ENCODE measurements around the gene TMEM138. TPM values are rescaled to one million over a fixed set of nuclear protein-coding genes. Genes with fewer than 3 reads are reported as not detected.

TMEM138 gene
- polyA plus RNA-seq, 1 donor, result 45.6 TPM

GRCh38 chr11:61404103-61404502 lies 41.9 kb downstream of the TMEM138 start:
- no peaks in the 10 kb centered on the region for H3K27me3 ChIP-seq (ENCODE audit: control insufficient read depth, insufficient read depth, low read length)
- peaks cover 66% of the 10 kb centered on the region for H3K36me3 ChIP-seq (ENCODE audit: control insufficient read depth, insufficient read depth, low read length)
- no peak overlapping the region for H3K27ac ChIP-seq (ENCODE audit: low read length)
- no peak for DNase-seq
- no CpG with 5 or more reads among the region's 5 CpGs for WGBS (ENCODE audit: insufficient coverage, low lambda C conversion rate)
- no peaks in the 10 kb centered on the region for H3K9me3 ChIP-seq (ENCODE audit: control insufficient read depth, low read depth, low read length)
- H3K4me3 ChIP-seq (ENCODE audit: low read length), result no peak overlapping the region
- no peaks in the 10 kb centered on the region for H3K4me1 ChIP-seq (ENCODE audit: control insufficient read depth, insufficient read depth, low read length)

GRCh38 chr11:61404641-61405040 lies 42.5 kb downstream of the TMEM138 start:
- Histone ChIP-seq H3K4me3 (ENCODE audit: low read length) (no peak overlapping the region), H3K27me3 (ENCODE audit: control insufficient read depth, insufficient read depth, low read length) (no peaks in the 10 kb centered on the region), H3K36me3 (ENCODE audit: control insufficient read depth, insufficient read depth, low read length) (peaks cover 69% of the 10 kb centered on the region), H3K4me1 (ENCODE audit: control insufficient read depth, insufficient read depth, low read length) (no peaks in the 10 kb centered on the region), H3K27ac (ENCODE audit: low read length) (no peak overlapping the region), H3K9me3 (ENCODE audit: control insufficient read depth, low read depth, low read length) (no peaks in the 10 kb centered on the region)
- WGBS (ENCODE audit: insufficient coverage, low lambda C conversion rate), result 76% methylated on average over 3 of the region's 4 CpGs
- DNase-seq, result no peak

- Histone ChIP-seq H3K4me3 (ENCODE audit: low read length) (no peak overlapping the region), H3K36me3 (ENCODE audit: control insufficient read depth, insufficient read depth, low read length) (peaks cover 81% of the 10 kb centered on the region), H3K27me3 (ENCODE audit: control insufficient read depth, insufficient read depth, low read length) (no peaks in the 10 kb centered on the region), H3K9me3 (ENCODE audit: control insufficient read depth, low read depth, low read length) (no peaks in the 10 kb centered on the region), H3K27ac (ENCODE audit: low read length) (no peak overlapping the region), H3K4me1 (ENCODE audit: control insufficient read depth, insufficient read depth, low read length) (no peaks in the 10 kb centered on the region)
- no CpG with 5 or more reads among the region's 2 CpGs for WGBS (ENCODE audit: insufficient coverage, low lambda C conversion rate)
- DNase-seq, result no peak
These were observed 43.9 kb downstream of the TMEM138 start for GRCh38 chr11:61406067-61406466.

GRCh38 chr11:61406991-61407728 lies 45.0 kb downstream of the TMEM138 start:
- Histone ChIP-seq H3K4me3 (ENCODE audit: low read length) (no peak overlapping the region), H3K27me3 (ENCODE audit: control insufficient read depth, insufficient read depth, low read length) (no peaks in the 10 kb centered on the region), H3K27ac (ENCODE audit: low read length) (no peak overlapping the region), H3K4me1 (ENCODE audit: control insufficient read depth, insufficient read depth, low read length) (no peaks in the 10 kb centered on the region), H3K36me3 (ENCODE audit: control insufficient read depth, insufficient read depth, low read length) (peaks cover 89% of the 10 kb centered on the region), H3K9me3 (ENCODE audit: control insufficient read depth, low read depth, low read length) (no peaks in the 10 kb centered on the region)
- whole genome bisulfite sequencing (ENCODE audit: insufficient coverage, low lambda C conversion rate), result no CpG with 5 or more reads among the region's 5 CpGs
- no peak for DNase-seq

- peaks cover 90% of the 10 kb centered on the region for H3K36me3 ChIP-seq (ENCODE audit: control insufficient read depth, insufficient read depth, low read length)
- no CpG with 5 or more reads among the region's 9 CpGs for WGBS (ENCODE audit: insufficient coverage, low lambda C conversion rate)
- no peaks in the 10 kb centered on the region for H3K4me1 ChIP-seq (ENCODE audit: control insufficient read depth, insufficient read depth, low read length)
- H3K9me3 ChIP-seq (ENCODE audit: control insufficient read depth, low read depth, low read length), result no peaks in the 10 kb centered on the region
- no peak overlapping the region for H3K4me3 ChIP-seq (ENCODE audit: low read length)
- no peak for DNase-seq
- H3K27ac ChIP-seq (ENCODE audit: low read length), result no peak overlapping the region
- H3K27me3 ChIP-seq (ENCODE audit: control insufficient read depth, insufficient read depth, low read length), result no peaks in the 10 kb centered on the region
These were observed 49.4 kb downstream of the TMEM138 start for GRCh38 chr11:61411589-61411988.

- H3K4me3 ChIP-seq (ENCODE audit: low read length), result no peak overlapping the region
- H3K36me3 ChIP-seq (ENCODE audit: control insufficient read depth, insufficient read depth, low read length), result peaks cover 92% of the 10 kb centered on the region
- WGBS (ENCODE audit: insufficient coverage, low lambda C conversion rate), result 33% methylated on average over 1 of the region's 3 CpGs
- H3K27ac ChIP-seq (ENCODE audit: low read length), result no peak overlapping the region
- no peaks in the 10 kb centered on the region for H3K27me3 ChIP-seq (ENCODE audit: control insufficient read depth, insufficient read depth, low read length)
- no peaks in the 10 kb centered on the region for H3K9me3 ChIP-seq (ENCODE audit: control insufficient read depth, low read depth, low read length)
- DNase-seq, result no peak
- H3K4me1 ChIP-seq (ENCODE audit: control insufficient read depth, insufficient read depth, low read length), result no peaks in the 10 kb centered on the region
These were observed 51.3 kb downstream of the TMEM138 start for GRCh38 chr11:61413496-61413895.

- H3K4me1 ChIP-seq (ENCODE audit: control insufficient read depth, insufficient read depth, low read length), result no peaks in the 10 kb centered on the region
- H3K27me3 ChIP-seq (ENCODE audit: control insufficient read depth, insufficient read depth, low read length), result no peaks in the 10 kb centered on the region
- peaks cover 95% of the 10 kb centered on the region for H3K36me3 ChIP-seq (ENCODE audit: control insufficient read depth, insufficient read depth, low read length)
- H3K27ac ChIP-seq (ENCODE audit: low read length), result no peak overlapping the region
- WGBS (ENCODE audit: insufficient coverage, low lambda C conversion rate), result no CpG with 5 or more reads among the region's 2 CpGs
- no peak for DNase-seq
- H3K4me3 ChIP-seq (ENCODE audit: low read length), result no peak overlapping the region
- no peaks in the 10 kb centered on the region for H3K9me3 ChIP-seq (ENCODE audit: control insufficient read depth, low read depth, low read length)
These were observed 52.4 kb downstream of the TMEM138 start for GRCh38 chr11:61414547-61414946.

- Histone ChIP-seq H3K27me3 (ENCODE audit: control insufficient read depth, insufficient read depth, low read length) (no peaks in the 10 kb centered on the region), H3K27ac (ENCODE audit: low read length) (no peak overlapping the region), H3K36me3 (ENCODE audit: control insufficient read depth, insufficient read depth, low read length) (peaks cover 95% of the 10 kb centered on the region), H3K4me3 (ENCODE audit: low read length) (no peak overlapping the region), H3K9me3 (ENCODE audit: control insufficient read depth, low read depth, low read length) (no peaks in the 10 kb centered on the region), H3K4me1 (ENCODE audit: control insufficient read depth, insufficient read depth, low read length) (no peaks in the 10 kb centered on the region)
- no peak for DNase-seq
- 100% methylated on average over 1 of the region's 6 CpGs for WGBS (ENCODE audit: insufficient coverage, low lambda C conversion rate)
These were observed 53.2 kb downstream of the TMEM138 start for GRCh38 chr11:61415381-61415780.

- Histone ChIP-seq H3K27me3 (ENCODE audit: control insufficient read depth, insufficient read depth, low read length) (no peaks in the 10 kb centered on the region), H3K4me1 (ENCODE audit: control insufficient read depth, insufficient read depth, low read length) (no peaks in the 10 kb centered on the region), H3K4me3 (ENCODE audit: low read length) (no peak overlapping the region), H3K36me3 (ENCODE audit: control insufficient read depth, insufficient read depth, low read length) (peaks cover 95% of the 10 kb centered on the region), H3K27ac (ENCODE audit: low read length) (no peak overlapping the region), H3K9me3 (ENCODE audit: control insufficient read depth, low read depth, low read length) (no peaks in the 10 kb centered on the region)
- DNase-seq, result no peak
- WGBS (ENCODE audit: insufficient coverage, low lambda C conversion rate), result no CpG with 5 or more reads among the region's 3 CpGs
These were observed 54.8 kb downstream of the TMEM138 start for GRCh38 chr11:61416941-61417340.

GRCh38 chr11:61417670-61418069 lies 55.5 kb downstream of the TMEM138 start:
- Histone ChIP-seq H3K27me3 (ENCODE audit: control insufficient read depth, insufficient read depth, low read length) (no peaks in the 10 kb centered on the region), H3K9me3 (ENCODE audit: control insufficient read depth, low read depth, low read length) (no peaks in the 10 kb centered on the region), H3K27ac (ENCODE audit: low read length) (no peak overlapping the region), H3K4me1 (ENCODE audit: control insufficient read depth, insufficient read depth, low read length) (no peaks in the 10 kb centered on the region), H3K36me3 (ENCODE audit: control insufficient read depth, insufficient read depth, low read length) (peaks cover 94% of the 10 kb centered on the region), H3K4me3 (ENCODE audit: low read length) (no peak overlapping the region)
- DNase-seq, result no peak
- 83% methylated on average over 1 of the region's 2 CpGs for WGBS (ENCODE audit: insufficient coverage, low lambda C conversion rate)

GRCh38 chr11:61418136-61418535 lies 56.0 kb downstream of the TMEM138 start:
- Histone ChIP-seq H3K27ac (ENCODE audit: low read length) (no peak overlapping the region), H3K4me1 (ENCODE audit: control insufficient read depth, insufficient read depth, low read length) (no peaks in the 10 kb centered on the region), H3K4me3 (ENCODE audit: low read length) (no peak overlapping the region), H3K9me3 (ENCODE audit: control insufficient read depth, low read depth, low read length) (no peaks in the 10 kb centered on the region), H3K36me3 (ENCODE audit: control insufficient read depth, insufficient read depth, low read length) (peaks cover 92% of the 10 kb centered on the region), H3K27me3 (ENCODE audit: control insufficient read depth, insufficient read depth, low read length) (no peaks in the 10 kb centered on the region)
- DNase-seq, result no peak

Measured in large intestine (tissue), 3 donors.